Endothelial cell of hepatic sinusoid (primary cell): Measurements from ENCODE around the gene ANKRD17.

ENCODE experiments used
- in situ Hi-C: cut with HindIII; loops from 2 replicates; pipeline ENCODE4 v1.10.0; 2017; ENCODE audit warnings: low sequenced_read_pairs

Gene ANKRD17

DNA sequence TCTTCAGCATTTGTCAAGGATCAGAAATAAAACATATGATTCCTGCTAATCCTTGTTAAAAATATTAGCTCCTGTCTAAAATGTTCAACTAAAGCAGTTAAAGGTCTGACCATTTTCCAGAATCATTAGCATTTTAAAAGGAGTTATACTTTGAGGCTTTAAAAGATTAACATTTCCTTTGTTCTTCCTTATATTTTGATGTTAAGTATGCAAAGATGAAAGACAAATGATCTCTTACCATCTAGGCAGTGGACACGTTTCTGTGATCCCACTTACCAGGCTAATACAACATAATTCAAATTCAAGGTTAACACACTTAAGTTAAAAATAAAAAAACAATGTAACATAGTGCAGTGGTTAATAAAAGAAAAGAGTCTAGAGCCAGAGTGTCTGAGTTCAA lies 127.3 kb downstream of the ANKRD17 start:
- in situ Hi-C loops: no loop called here

DNA sequence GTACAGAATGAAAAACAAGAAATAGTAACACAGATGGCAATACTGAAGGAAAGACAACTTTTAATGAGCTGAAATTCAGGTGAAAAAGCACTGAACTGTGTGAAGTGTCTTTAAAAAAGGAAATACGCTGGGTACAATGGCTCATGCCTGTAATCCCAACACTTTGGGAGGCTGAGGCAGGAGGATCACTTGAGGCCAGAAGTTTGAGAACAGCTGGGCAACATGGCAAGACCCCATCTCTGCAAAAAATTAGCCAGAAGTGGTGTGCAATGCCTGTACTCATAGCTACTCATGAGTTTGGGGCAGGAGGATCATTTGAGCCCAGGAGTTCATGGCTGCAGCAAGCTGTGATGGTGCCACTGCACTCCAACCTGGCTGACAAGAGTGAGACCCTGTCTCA lies 129.3 kb downstream of the ANKRD17 start:
- in situ Hi-C loops: no loop called here

DNA sequence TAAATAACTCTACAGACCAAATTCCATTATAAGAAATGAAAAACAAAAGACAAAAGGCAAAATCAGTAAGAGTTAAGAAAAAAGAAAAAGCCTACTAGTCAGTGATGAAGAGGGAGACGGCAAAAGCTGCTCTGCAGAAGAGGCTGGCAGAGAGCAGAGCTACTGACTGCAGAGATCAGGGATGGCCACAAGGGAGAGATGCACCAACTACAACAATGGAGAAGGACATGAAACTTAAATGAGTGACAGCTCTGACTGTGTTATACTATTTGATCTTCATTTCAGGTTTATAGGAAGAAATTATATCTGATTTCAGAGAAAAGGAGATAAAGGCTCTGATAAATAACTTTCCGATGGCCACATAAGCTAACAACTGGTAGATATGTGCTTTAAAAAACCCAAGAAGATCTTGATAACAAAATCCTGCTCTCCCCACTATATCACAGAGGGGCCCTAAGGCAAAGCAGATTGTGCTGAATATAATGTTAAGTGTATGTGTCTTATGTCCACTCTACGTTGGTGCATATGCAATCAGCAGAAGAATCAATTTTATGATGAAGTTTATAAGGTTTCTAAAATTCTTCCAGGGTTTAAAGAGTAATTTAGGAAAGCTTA lies 130.7 kb downstream of the ANKRD17 start:
- in situ Hi-C loops: no loop called here

DNA sequence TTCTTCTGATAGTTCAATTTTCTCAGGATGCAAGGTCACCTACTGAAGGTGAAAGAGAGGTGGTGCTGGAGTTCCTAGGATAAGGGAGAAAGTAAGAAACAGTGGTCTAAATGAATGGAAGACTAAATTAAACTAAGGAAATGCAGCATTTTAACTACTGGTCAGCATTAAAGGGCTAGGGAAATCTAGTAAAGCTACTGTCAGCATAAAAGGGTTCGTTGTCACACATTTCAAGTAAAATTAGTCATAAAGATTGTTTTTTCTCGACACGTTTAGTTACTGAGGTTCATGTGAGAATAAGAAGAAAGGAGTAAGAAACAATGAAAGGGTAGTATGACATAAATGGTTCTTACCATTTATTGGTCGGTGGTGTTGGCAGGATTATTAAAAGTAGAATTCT lies 149.1 kb downstream of the ANKRD17 start:
- in situ Hi-C loops: no loop called here

DNA sequence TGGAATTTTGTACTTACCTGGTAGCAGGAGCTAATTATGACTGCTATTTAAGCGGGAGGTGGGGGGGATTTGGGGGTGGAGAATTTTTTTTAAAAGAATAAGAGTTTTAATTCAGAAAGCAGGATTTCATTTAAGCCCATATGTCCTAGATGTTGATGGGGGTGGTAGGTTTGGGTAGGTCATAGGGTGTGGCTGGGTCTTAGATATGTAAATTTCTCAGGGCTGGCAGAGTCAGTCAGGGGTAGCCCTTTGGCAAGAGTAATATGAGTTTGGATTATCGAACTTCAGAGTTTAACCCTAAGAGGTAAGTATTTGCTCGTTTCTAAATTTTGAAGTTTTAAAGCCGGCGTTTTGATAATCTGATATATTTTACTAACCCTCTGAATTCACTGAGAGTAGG lies 153.9 kb downstream of the ANKRD17 start:
- in situ Hi-C loops: no loop called here

DNA sequence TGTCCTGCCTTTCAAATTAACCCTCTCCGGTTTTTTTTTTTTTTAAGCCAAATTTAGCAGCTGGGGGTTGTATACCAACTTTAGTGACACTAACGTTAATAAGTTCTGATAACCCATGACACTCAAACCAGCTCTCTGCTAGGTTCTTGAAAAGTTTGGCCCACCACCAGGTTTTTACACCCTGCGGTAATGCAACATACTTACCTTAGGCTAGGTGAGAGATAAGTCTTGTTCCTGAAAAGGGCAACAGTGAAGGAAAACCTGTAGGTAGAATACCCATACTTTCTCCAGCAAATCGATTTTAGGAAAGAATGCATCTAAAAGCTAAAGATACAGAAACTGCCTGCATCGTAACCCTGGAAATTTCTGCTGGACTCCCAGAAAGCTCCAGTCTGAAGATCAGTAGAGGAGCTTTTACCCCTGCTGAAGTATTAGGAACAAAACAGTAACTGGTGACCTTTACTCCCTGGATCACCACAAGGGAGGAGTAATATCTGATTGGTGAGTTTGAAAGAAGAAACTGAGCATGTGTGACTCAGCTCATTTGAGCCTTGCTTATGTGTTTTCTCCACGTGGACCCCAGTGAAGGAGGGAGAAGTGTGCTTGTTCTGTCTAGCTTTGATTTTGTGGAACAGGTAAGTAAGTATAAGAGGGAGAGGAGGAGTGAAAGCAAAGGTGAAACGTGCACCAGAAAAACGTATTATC lies 154.6 kb downstream of the ANKRD17 start:
- in situ Hi-C loops: no loop called here

DNA sequence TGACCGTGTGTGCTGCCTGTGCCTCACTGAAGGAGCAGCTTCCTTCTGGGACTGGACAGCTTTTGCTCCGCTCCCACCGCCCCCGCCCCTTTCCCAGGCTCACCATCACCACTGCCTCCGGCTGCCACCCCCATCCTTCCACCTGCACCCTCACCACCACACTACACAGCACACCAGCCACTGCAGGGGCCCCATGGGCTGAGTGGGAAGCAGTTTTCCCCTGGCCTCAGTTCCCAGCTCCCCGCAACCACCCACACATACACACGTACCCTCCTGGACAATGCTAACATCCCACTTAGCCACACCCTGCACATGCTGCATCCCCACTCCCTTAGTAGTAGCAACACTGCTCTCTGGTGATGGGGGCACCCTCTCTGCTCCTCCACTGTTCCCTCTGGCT lies 159.5 kb downstream of the ANKRD17 start:
- in situ Hi-C loops: no loop called here

DNA sequence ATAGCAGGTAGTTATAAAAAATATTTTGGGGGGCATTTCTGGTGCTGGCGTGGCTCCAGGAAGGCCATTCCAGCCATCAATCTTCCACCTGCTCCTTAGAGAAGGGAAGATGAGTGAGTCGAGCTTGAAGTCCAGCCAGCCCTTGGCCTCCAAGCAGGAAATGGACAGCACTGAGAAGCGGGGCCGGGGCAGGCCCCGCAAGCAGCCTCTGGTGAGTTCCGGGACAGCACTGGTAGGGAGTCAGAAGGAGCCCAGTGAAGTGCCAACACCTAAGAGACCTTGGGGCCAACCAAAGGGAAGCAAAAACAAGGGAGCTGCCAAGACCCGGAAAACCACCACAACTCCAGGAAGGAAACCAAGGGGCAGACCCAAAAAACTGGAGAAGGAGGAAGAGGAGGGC lies 159.9 kb downstream of the ANKRD17 start:
- in situ Hi-C loops: no loop called here

DNA sequence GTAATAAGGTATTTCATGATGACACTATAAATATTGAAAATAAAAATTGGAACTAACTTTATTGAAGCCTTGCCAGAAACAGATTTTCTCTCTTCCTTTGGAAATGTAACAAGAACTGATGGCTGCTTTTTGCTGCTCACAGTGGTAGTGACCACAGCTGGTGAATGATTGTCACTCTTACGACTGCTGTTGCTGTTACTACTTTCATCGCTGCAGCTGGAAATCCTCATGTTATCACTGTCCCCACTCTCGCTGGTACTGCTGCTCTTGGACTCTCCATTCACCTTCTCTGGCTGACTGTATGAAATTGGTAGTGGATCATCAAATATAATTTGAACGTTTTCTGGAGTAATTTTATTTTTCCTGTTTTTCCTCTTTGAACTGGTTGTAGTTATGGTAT lies 160.6 kb downstream of the ANKRD17 start:
- in situ Hi-C loops: no loop called here

DNA sequence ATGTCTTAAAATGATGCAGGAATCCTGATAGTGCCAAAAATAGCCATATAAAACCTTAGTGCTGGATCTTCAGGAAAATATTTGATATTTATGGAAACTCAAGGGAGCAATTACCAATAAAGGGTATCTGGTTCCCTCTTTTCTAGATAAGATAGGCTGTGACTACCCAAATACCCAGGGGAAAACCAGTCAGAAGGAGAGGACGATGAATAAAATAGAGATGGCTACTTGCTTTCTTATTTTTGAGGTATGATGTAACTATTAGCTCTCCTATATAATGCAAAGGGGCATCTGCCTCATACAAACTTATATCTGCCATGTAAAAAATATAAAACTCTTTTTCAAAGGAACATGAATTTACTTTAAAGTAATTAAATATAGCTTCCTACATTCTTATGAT lies 165.7 kb downstream of the ANKRD17 start:
- in situ Hi-C loops: no loop called here

DNA sequence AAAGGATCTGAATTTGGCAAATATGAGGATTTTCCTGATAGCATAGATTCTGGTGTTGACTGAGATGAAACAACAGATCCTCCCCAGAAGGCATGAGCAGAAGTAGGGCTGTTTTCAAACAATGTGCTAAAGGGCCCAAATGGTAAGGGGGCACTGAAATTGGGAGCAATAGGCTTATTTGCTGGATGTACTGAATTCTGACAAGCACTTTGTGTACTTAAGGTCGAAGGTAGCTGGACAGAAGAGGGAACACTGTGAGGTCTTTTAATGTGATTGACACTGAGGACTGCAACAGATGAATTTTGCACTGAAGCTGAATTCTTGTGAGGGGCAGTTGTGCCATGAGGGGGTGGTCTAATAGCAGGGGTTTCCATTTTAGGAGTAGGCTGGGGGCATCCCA lies 167.9 kb downstream of the ANKRD17 start:
- in situ Hi-C loops: no loop called here

DNA sequence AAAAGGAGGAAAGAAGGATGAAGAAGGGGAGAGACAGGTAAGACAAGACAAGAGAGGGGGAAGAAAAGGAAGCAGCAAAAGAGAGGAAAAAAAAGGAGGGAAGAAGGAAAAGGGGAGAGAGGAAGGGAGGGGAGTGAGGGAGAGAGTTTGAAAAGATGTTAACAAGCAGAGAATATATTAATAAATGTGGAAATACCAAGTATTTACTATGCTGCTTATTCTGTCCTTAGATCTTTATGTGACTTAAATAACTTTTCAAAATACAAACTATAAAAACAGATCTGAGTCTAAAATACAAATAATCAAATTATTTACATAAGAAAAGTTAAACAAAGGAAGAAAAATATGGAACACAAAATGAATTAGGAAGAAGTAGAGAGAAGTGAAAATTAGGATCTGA lies 170.7 kb downstream of the ANKRD17 start:
- in situ Hi-C loops: no loop called here

DNA sequence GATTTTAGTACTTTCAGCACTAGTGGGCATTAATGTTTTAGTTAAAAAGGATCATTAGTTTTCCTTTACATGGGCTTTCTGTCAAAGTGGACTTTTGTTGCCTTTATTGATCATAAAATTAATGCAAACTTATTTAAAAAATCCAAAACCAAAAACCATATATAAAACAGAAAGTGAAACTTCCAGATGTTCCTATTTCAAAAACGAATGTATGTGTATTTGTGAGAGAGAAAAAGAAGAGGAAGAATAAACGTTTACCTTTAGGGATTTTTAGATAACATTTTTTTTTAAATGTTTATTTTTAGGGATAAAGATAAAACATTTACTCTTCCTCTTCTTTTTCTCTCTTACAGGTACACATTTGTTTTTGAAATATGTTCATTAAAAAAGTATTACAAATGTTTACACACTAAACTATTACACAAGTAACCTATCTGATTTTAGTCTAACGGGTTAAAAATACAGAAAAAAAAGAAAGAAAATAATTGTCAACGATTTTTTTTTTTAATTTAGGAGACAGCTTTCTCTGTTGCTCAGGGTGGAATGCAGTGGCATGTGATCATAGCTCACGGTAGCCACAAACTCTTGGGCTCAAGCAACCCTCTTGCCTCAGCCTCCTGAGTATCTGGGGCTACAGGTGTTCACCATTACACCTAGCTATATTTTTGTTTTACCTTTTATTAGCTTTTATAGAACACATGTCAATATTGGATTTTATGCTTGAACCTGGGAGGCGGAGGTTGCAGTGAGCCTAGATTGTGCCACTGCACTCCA lies 172.3 kb downstream of the ANKRD17 start:
- in situ Hi-C loops: no loop called here

DNA sequence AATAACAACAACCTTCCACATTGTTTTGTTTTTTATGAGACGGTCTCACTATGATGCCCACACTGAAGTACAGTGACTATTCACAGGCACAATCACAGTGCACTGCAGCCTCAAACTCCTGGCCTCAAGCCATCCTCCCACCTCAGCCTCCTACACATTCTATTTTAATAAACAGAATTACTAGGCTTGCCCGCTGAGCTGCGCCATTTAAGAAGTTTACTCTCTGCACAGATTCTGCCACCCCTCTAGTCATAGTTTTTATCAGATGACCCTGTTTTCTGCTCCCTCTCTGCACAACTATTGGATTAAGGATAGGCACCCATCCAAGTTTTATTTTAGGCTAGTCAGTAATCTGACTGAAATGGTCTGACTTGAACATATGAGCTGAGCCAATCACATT lies 177.8 kb downstream of the ANKRD17 start:
- in situ Hi-C loops: no loop called here

DNA sequence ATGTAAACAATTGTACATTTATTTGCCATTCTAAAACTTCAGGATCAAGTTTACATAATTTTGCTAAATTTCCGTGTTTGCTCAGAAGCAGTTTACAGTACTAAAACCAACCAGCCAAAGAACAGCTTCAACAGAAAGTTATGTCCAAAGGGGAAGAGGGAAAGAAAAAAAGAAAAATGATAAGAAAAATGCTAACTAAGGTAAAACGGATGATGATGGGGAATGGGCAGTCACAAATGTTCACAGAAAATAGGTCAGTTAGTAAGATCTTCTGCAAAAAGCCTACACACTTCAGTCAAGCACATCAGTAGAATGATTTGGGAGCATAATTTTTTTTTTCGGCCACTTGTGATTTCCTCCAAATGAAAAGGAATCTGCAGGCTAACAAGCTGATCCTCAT lies 182.8 kb downstream of the ANKRD17 start:
- in situ Hi-C loops: no loop called here

DNA sequence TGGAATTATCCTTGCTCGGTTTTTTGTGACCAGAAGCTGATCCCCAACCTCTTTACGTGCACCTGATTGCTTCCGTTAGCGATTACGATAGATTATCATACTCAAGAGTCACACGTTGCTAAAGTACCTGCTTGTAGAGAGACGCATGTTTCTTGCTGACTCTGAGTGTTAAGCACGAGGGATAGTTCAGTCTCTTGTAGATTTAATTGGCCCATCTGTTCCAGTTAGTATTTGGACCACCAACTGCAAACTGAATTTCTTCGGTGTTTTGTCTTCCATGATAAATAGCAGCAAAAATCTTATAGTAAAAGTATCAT lies 188.6 kb downstream of the ANKRD17 start:
- in situ Hi-C loops: no loop called here

DNA sequence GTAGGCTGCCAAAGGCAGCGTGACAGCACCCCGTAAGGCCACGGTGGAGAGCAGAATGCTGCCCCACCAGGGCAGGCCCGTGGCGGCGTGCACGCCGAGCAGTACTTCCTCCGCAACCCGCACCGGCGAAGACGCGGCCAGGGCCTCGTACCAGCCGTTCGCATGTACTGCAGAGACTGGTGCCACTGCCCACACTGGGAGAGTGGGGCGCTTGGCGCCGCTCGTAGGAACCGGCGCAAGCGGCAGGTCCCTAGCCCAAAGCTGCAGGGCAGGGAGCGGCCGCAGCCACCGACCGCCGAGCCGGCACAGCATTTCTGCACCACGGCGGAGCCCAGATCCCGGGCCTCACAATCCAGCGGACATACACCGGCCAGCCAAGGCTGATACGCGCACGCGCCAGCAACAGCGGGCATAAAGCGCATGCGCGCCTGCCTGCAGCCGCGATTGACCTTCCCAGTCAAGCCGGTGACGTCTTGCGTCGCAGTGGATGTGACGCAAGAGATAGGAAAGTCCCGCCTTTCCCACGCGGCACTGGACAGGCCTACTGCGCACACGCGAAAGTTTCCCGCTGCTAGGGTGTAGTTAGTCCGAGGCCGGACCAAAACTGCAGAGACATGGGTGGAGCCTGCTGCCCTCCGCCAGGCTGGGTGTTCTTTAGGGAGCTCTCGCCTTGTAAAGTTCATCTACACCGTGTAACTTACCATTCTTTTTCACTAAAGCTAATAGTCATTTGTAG lies 189.1 kb downstream of the ANKRD17 start, which contains the start of gene COX18:
Gene COX18 (minus strand): TSS at position 379 of the 736 bp plus-strand sequence. CDS start 67 bp downstream, at position 312.
- in situ Hi-C loops: no loop called here

DNA sequence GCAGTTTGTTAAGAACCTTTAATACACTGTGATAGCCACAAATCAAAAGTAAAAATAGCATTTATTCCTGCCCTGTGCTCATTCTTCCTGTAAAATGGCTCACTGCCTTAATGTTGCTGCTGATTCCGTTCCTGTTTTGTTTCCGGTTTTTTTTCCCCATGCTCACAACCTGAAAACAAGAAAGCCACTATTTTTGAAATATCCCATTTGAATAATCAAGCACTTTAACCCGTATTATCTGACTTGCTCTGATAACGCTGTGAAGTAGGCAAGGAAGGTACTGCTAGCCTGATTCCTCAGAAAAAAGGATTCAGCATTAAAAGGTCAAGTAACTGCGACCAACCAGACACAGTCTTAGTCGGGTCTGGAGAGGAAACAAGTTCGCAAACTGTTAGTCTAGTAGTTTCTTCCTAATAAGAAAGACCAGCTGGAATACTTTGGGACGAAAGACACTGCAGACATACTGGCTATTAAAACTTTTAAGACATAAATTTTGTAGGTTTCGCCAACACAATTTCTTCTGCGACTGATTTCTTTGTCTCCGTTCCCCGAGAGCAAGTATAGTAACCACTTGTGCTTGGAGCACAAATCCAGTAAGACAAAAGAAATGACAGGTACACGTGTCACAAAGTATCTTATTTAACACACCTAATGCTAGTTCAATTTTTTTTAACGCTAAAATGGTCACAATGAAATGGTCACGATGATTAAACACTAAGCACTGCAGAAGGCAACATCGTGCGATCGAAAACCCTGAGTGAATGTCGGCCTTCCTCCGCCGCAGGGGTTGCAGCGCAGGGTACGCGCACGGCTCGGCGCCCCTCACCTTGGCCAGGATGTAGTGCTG lies 189.9 kb downstream of the ANKRD17 start:
- in situ Hi-C loops: no loop called here

DNA sequence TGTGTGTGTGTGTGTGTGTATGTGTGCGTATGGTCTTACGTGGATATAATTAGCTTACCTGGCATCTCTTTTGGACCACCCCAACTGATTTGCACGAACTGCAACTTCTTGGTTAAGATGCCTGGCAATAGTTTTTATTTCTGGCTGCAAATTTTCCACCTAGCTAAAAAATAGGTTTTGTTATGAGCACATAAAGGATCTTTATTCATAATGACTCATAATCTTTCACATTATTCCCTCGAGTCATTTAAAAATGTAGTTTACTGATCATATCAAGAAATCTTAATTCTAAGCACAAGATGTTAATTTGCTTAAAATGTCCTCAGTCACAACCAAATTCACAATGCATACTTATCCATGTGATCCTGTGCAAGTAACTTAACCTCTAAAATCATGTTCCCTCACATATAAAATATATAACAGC lies 190.6 kb downstream of the ANKRD17 start:
- in situ Hi-C loops: no loop called here

DNA sequence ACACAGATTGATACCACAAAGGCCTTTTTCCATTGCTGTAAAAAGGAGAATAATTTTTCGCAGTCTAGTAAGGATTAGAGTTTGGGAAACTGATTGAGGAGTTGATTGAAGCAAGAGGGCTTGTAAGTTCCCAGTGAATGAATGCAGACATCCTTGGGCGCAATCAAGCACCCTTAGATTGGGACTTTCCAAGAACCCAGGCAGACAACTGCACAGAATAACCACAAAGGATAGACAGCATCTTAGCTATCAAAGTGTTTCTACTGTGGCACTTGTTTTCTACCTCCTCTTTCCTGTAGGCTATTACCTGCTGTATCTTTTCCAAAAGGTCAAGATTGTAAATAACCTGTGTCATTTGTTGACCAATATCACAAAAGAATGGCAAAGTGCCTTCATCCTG lies 191.7 kb downstream of the ANKRD17 start:
- in situ Hi-C loops: no loop called here

DNA sequence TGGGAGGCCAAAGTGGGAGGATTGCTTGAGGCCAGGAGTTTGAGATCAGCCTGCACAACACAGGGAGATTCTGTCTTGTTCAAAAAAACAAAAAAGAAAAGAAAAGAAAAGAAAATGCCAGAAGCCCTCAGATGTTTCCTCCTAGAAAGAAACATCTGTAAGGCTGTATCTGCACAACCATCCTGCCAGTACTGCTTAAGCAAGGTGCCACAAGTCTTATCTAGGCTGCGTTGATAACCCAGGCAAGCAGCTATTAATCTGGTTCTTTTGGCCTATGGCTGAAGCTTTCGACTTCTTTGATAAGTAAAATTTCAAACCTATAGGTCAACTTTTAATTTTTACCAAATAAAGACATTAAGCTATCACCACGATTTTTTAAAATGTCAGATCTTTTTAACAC lies 192.2 kb downstream of the ANKRD17 start:
- in situ Hi-C loops: no loop called here
